DOHH2 (cell line): ENCODE measurements around the gene ADAP2.

ENCODE experiments used
- H3F3A ChIP-seq: fragments of 200-600 bp; sonication (generic), shearing (Covaris generic); 2 replicates; pipeline ENCODE4 v1.6.0; 2016; ENCODE audit warnings: antibody characterized with exemption, mild to moderate bottlenecking; ENCODE audit not compliant: control insufficient read depth, insufficient read depth
- H3K27ac ChIP-seq: fragments of 200-600 bp; sonication (generic); 2 replicates; pipeline ENCODE4 v1.5.1; 2014; ENCODE audit warnings: low read depth, mild to moderate bottlenecking, low read length, moderate library complexity
- H3K27me3 ChIP-seq: fragments of 200-600 bp; sonication (generic); 2 replicates; pipeline ENCODE4 v1.6.1; 2014; ENCODE audit warnings: mild to moderate bottlenecking, low read length, mixed read lengths; ENCODE audit not compliant: control insufficient read depth
- H3K36me3 ChIP-seq: fragments of 200-600 bp; sonication (generic); 2 replicates; pipeline ENCODE4 v1.6.1; 2014; ENCODE audit warnings: mild to moderate bottlenecking, low read length, moderate library complexity, mixed read lengths; ENCODE audit not compliant: control insufficient read depth
- H3K4me1 ChIP-seq: fragments of 200-600 bp; sonication (generic); 2 replicates; pipeline ENCODE4 v1.6.1; 2014; ENCODE audit warnings: mild to moderate bottlenecking, low read length, mixed read lengths; ENCODE audit not compliant: control insufficient read depth
- H3K4me2 ChIP-seq: fragments of 200-600 bp; sonication (generic); 2 replicates; pipeline ENCODE4 v1.6.0; 2014; ENCODE audit warnings: mild to moderate bottlenecking, low read length, moderate library complexity
- H3K4me3 ChIP-seq: fragments of 200-600 bp; sonication (generic); 2 replicates; pipeline ENCODE4 v1.5.1; 2014; ENCODE audit warnings: mild to moderate bottlenecking, low read length, mixed read lengths
- H3K79me2 ChIP-seq: fragments of 200-600 bp; sonication (generic); 2 replicates; pipeline ENCODE4 v1.6.1; 2014; ENCODE audit warnings: mild to moderate bottlenecking, low read length, mixed read lengths; ENCODE audit not compliant: control insufficient read depth
- H3K9me2 ChIP-seq: fragments of 200-600 bp; sonication (generic); replicated peaks from 2 replicates; pipeline ENCODE4 v1.6.1; 2014; ENCODE audit warnings: mild to moderate bottlenecking, low read length, mixed read lengths; ENCODE audit not compliant: control insufficient read depth
- H3K9me3 ChIP-seq: fragments of 200-600 bp; sonication (generic); 2 replicates; pipeline ENCODE4 v1.6.1; 2014; ENCODE audit warnings: antibody characterized with exemption, low read length, mixed read lengths; ENCODE audit not compliant: control insufficient read depth, insufficient read depth
- H4K20me1 ChIP-seq: fragments of 200-600 bp; sonication (generic); 2 replicates; pipeline ENCODE4 v1.6.0; 2014; ENCODE audit warnings: low read depth, mild to moderate bottlenecking, antibody characterized with exemption, low read length, moderate library complexity; ENCODE audit not compliant: control insufficient read depth, insufficient read depth
- EZH2phosphoT487 ChIP-seq: fragments of 200-600 bp; sonication (generic); IDR thresholded peaks from 2 replicates; pipeline ENCODE4 v1.6.1; 2017; ENCODE audit warnings: borderline replicate concordance, mild to moderate bottlenecking, antibody characterized with exemption, low read length, moderate library complexity, mixed read lengths
- TF ChIP-seq, protein P1 (sequence below): fragments of 200-600 bp; sonication (generic); IDR thresholded peaks from one replicate; pipeline ENCODE4 v1.5.1; 2014; ENCODE audit warnings: antibody characterized with exemption, mild to moderate bottlenecking, low read depth, low read length; ENCODE audit not compliant: poor library complexity, severe bottlenecking

ADAP2 gene

DNA sequence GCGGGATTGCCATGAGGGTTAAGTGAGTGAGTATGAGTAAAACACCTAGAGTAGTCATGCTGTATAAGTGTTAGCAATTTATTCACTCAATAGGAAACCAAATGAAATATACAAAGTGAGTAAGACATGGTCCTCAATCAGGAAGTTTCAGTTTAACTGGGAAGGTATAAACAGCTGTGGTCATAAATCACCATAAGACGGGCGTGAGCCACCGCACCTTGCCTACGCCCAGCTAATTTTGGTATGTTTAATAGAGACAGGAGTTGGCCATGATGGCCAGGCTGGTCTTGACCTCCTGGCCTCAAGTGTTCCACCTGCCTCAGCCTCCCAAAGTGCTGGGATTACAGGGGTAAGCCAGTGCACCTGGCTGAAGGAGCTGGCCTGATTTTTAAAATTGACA is 76.1 kb downstream of the ADAP2 start:
- Histone ChIP-seq H3K4me3 (no peak overlapping the region), H3K27me3 (no peaks in the 10 kb centered on the region), H3K27ac (no peak overlapping the region), H3K9me3 (no peaks in the 10 kb centered on the region), H3K36me3 (peaks cover 57% of the 10 kb centered on the region), H3K4me1 (no peaks in the 10 kb centered on the region), H3K4me2 (no peak overlapping the region), H3F3A (peaks cover 6% of the 10 kb centered on the region; the same call in 1 of the 2 replicates), H3K79me2 (no peaks in the 10 kb centered on the region), H3K9me2 (no peaks in the 10 kb centered on the region), H4K20me1 (no peaks in the 10 kb centered on the region)
- TF ChIP-seq EZH2phosphoT487 = no peak
- TF ChIP-seq, protein P1, sequence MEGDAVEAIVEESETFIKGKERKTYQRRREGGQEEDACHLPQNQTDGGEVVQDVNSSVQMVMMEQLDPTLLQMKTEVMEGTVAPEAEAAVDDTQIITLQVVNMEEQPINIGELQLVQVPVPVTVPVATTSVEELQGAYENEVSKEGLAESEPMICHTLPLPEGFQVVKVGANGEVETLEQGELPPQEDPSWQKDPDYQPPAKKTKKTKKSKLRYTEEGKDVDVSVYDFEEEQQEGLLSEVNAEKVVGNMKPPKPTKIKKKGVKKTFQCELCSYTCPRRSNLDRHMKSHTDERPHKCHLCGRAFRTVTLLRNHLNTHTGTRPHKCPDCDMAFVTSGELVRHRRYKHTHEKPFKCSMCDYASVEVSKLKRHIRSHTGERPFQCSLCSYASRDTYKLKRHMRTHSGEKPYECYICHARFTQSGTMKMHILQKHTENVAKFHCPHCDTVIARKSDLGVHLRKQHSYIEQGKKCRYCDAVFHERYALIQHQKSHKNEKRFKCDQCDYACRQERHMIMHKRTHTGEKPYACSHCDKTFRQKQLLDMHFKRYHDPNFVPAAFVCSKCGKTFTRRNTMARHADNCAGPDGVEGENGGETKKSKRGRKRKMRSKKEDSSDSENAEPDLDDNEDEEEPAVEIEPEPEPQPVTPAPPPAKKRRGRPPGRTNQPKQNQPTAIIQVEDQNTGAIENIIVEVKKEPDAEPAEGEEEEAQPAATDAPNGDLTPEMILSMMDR = no peak

GRCh38 chr17:31002047-31002446 is 80.3 kb downstream of the ADAP2 start:
- no peaks in the 10 kb centered on the region for H3K79me2 ChIP-seq
- TF ChIP-seq, protein P1 = no peak
- no peak for TF ChIP-seq EZH2phosphoT487
- H3K9me3 ChIP-seq = no peaks in the 10 kb centered on the region
- no peak overlapping the region for H3K27ac ChIP-seq
- H3F3A ChIP-seq = peaks cover 10% of the 10 kb centered on the region; the same call in 1 of the 2 replicates
- H3K36me3 ChIP-seq = peaks cover 37% of the 10 kb centered on the region
- no peaks in the 10 kb centered on the region for H3K9me2 ChIP-seq
- peaks cover 10% of the 10 kb centered on the region for H3K4me1 ChIP-seq
- no peak overlapping the region for H3K4me3 ChIP-seq
- H3K27me3 ChIP-seq = no peaks in the 10 kb centered on the region
- H4K20me1 ChIP-seq = no peaks in the 10 kb centered on the region
- no peak overlapping the region for H3K4me2 ChIP-seq

- Histone ChIP-seq H4K20me1 (no peaks in the 10 kb centered on the region), H3K79me2 (no peaks in the 10 kb centered on the region), H3K36me3 (peaks cover 27% of the 10 kb centered on the region), H3K27me3 (no peaks in the 10 kb centered on the region), H3K4me1 (peaks cover 21% of the 10 kb centered on the region), H3K4me2 (no peak overlapping the region), H3K9me3 (no peaks in the 10 kb centered on the region), H3K9me2 (no peaks in the 10 kb centered on the region), H3K4me3 (no peak overlapping the region), H3K27ac (no peak overlapping the region), H3F3A (peaks cover 13% of the 10 kb centered on the region; the same call in 1 of the 2 replicates)
- no peak for TF ChIP-seq EZH2phosphoT487
These were observed 81.6 kb downstream of the ADAP2 start for GRCh38 chr17:31003225-31003866.

GRCh38 chr17:31004160-31004559 is 82.4 kb downstream of the ADAP2 start:
- Histone ChIP-seq H4K20me1 (no peaks in the 10 kb centered on the region), H3K36me3 (peaks cover 18% of the 10 kb centered on the region), H3K4me2 (no peak overlapping the region), H3K79me2 (0 out of 2 replicates have a peak, but pooled peaks cover 2% of the 10 kb centered on the region), H3K27me3 (no peaks in the 10 kb centered on the region), H3F3A (peaks cover 13% of the 10 kb centered on the region; the same call in 1 of the 2 replicates), H3K27ac (no peak overlapping the region), H3K9me2 (no peaks in the 10 kb centered on the region), H3K4me1 (peaks cover 28% of the 10 kb centered on the region), H3K4me3 (no peak overlapping the region), H3K9me3 (no peaks in the 10 kb centered on the region)
- TF ChIP-seq, protein P1 = no peak
- no peak for TF ChIP-seq EZH2phosphoT487
